KOPT-K1 (cell line): ENCODE results near the gene PCDHB16.
"Not testable (repeated sequence)": the region's sequence is repeated elsewhere in the genome, so short reads cannot be mapped to it uniquely, and the experiment has no call there.

Experiments used
- H3K27ac ChIP-seq: fragments of 200-600 bp; sonication (generic); 2 replicates; pipeline ENCODE4 v1.5.1; 2016; ENCODE audit warnings: antibody characterized with exemption, mild to moderate bottlenecking, low read depth, low read length; ENCODE audit not compliant: poor library complexity, severe bottlenecking
- H3K36me3 ChIP-seq: fragments of 200-600 bp; sonication (generic); 2 replicates; pipeline ENCODE4 v1.5.1; 2017; ENCODE audit warnings: antibody characterized with exemption, mild to moderate bottlenecking, low read length, moderate library complexity; ENCODE audit not compliant: insufficient read depth
- H3K9me3 ChIP-seq: fragments of 200-600 bp; sonication (generic); 2 replicates; pipeline ENCODE4 v1.5.1; 2017; ENCODE audit warnings: antibody characterized with exemption, low read length, mild to moderate bottlenecking; ENCODE audit not compliant: insufficient read depth, poor library complexity, severe bottlenecking

Gene PCDHB16

GRCh38 chr5:141174291-141175104 is 7.7 kb upstream of the PCDHB16 start:
- H3K36me3 ChIP-seq, H3K9me3 ChIP-seq, H3K27ac ChIP-seq: not testable (repeated sequence)

- no peaks in the 10 kb centered on the region for H3K36me3 ChIP-seq
- H3K9me3 ChIP-seq: no peaks in the 10 kb centered on the region
Measured at GRCh38 chr5:141175933-141176332, 6.3 kb upstream of the PCDHB16 start.

GRCh38 chr5:141177577-141178191 is 4.5 kb upstream of the PCDHB16 start, which contains the start of gene PCDHB8:
TSS of gene PCDHB8 (plus strand) at chr5:141177790. CDS start at chr5:141178035, 245 bp downstream.
- not testable (repeated sequence) for H3K9me3 ChIP-seq, H3K36me3 ChIP-seq, H3K27ac ChIP-seq

More at GRCh38 chr5:141175933-141176332, 6.3 kb upstream of the PCDHB16 start:
- H3K27ac ChIP-seq: no peak overlapping the region

- H3K27ac ChIP-seq, H3K36me3 ChIP-seq, H3K9me3 ChIP-seq: not testable (repeated sequence)
Measured at GRCh38 chr5:141179371-141179770, 2.8 kb upstream of the PCDHB16 start.

GRCh38 chr5:141179876-141180275 is 2.3 kb upstream of the PCDHB16 start:
- H3K27ac ChIP-seq, H3K36me3 ChIP-seq, H3K9me3 ChIP-seq: not testable (repeated sequence)

GRCh38 chr5:141180313-141180712 is 1.9 kb upstream of the PCDHB16 start:
- no peaks in the 10 kb centered on the region for H3K36me3 ChIP-seq
- no peaks in the 10 kb centered on the region for H3K9me3 ChIP-seq
- H3K27ac ChIP-seq: no peak overlapping the region

GRCh38 chr5:141184117-141184855 is 2.1 kb downstream of the PCDHB16 start:
- H3K36me3 ChIP-seq: not testable (repeated sequence)

GRCh38 chr5:141186897-141187512 is 4.8 kb downstream of the PCDHB16 start, which contains the start of gene PCDHB9:
TSS of gene PCDHB9 (plus strand) at chr5:141187161. CDS start at chr5:141187319, 158 bp downstream.
- no peaks in the 10 kb centered on the region for H3K9me3 ChIP-seq
- H3K27ac ChIP-seq: no peak within 1 kb of the TSS
- H3K36me3 ChIP-seq: no peaks in the 10 kb centered on the region

More at GRCh38 chr5:141184117-141184855, 2.1 kb downstream of the PCDHB16 start:
- not testable (repeated sequence) for H3K9me3 ChIP-seq, H3K27ac ChIP-seq

GRCh38 chr5:141188682-141189081 is 6.5 kb downstream of the PCDHB16 start:
- not testable (repeated sequence) for H3K27ac ChIP-seq, H3K9me3 ChIP-seq, H3K36me3 ChIP-seq

- H3K27ac ChIP-seq, H3K36me3 ChIP-seq, H3K9me3 ChIP-seq: not testable (repeated sequence)
Measured at GRCh38 chr5:141189131-141189530, 6.9 kb downstream of the PCDHB16 start.

- no peaks in the 10 kb centered on the region for H3K36me3 ChIP-seq
- no peak within 1 kb of the TSS for H3K27ac ChIP-seq
- H3K9me3 ChIP-seq: peaks cover 11% of the 10 kb centered on the region
Measured at GRCh38 chr5:141192110-141192725, 10.0 kb downstream of the PCDHB16 start, which contains the start of gene PCDHB10. TSS of gene PCDHB10 (plus strand) at chr5:141192353. CDS start at chr5:141192553, 200 bp downstream.

GRCh38 chr5:141194332-141194731 is 12.1 kb downstream of the PCDHB16 start:
- peaks cover 23% of the 10 kb centered on the region for H3K9me3 ChIP-seq
- H3K27ac ChIP-seq, H3K36me3 ChIP-seq: not testable (repeated sequence)

- Histone ChIP-seq H3K36me3 (no peaks in the 10 kb centered on the region), H3K27ac (no peak overlapping the region), H3K9me3 (peaks cover 23% of the 10 kb centered on the region)
Measured at GRCh38 chr5:141196363-141196762, 14.2 kb downstream of the PCDHB16 start.

- Histone ChIP-seq H3K9me3 (peaks cover 23% of the 10 kb centered on the region), H3K36me3 (no peaks in the 10 kb centered on the region), H3K27ac (no peak within 1 kb of the TSS)
Measured at GRCh38 chr5:141199359-141200235, 17.4 kb downstream of the PCDHB16 start, which contains the start of gene PCDHB11. TSS of gene PCDHB11 (plus strand) at chr5:141199627. CDS start at chr5:141199775, 148 bp downstream.
